ENCODE data around the gene CAMK2D.
"Not testable (repeated sequence)": the region's sequence is repeated elsewhere in the genome, so short reads cannot be mapped to it uniquely, and the experiment has no call there.

GRCh38 chr4:113685157-113685556 lies 76.4 kb downstream of the CAMK2D start:
- not testable (repeated sequence) for TF ChIP-seq CTCF (conservative IDR thresholded peaks at IDR 0.05); ZFX (IDR thresholded peaks at IDR 0.05)

Data from C4-2B (cell line).